HG02973 (cell line): Measurements from ENCODE around the gene SEPHS1.

ENCODE experiments used
- ATAC-seq: cut with Tn5 transposase; IDR thresholded peaks from one replicate; pipeline ENCODE4 v1.9.1; 2021; ENCODE audit warnings: moderate library complexity; ENCODE audit not compliant: unreplicated experiment

The SEPHS1 gene

GRCh38 chr10:13329565-13329964, 18.5 kb downstream of the SEPHS1 start:
- ATAC-seq = no peak

GRCh38 chr10:13328613-13329012, 19.5 kb downstream of the SEPHS1 start:
- ATAC-seq = no peak

GRCh38 chr10:13328126-13328525, 20.0 kb downstream of the SEPHS1 start:
- no peak for ATAC-seq

GRCh38 chr10:13327534-13327933, 20.6 kb downstream of the SEPHS1 start:
- no peak for ATAC-seq

- no peak for ATAC-seq
Measured at GRCh38 chr10:13322615-13323148, 25.4 kb downstream of the SEPHS1 start.

GRCh38 chr10:13321576-13321975, 26.5 kb downstream of the SEPHS1 start:
- ATAC-seq = no peak

GRCh38 chr10:13319166-13319565, 28.9 kb downstream of the SEPHS1 start:
- no peak for ATAC-seq

GRCh38 chr10:13317474-13317873, 30.6 kb downstream of the SEPHS1 start:
- no peak for ATAC-seq

- no peak for ATAC-seq
Measured at GRCh38 chr10:13316635-13317311, 31.3 kb downstream of the SEPHS1 start.

GRCh38 chr10:13315361-13315760, 32.7 kb downstream of the SEPHS1 start:
- no peak for ATAC-seq

GRCh38 chr10:13311177-13311575, 36.9 kb downstream of the SEPHS1 start:
- ATAC-seq = no peak

- ATAC-seq = no peak
Measured at GRCh38 chr10:13310518-13311176, 37.4 kb downstream of the SEPHS1 start.

- ATAC-seq = no peak
Measured at GRCh38 chr10:13309792-13310191, 38.3 kb downstream of the SEPHS1 start.

- no peak for ATAC-seq
Measured at GRCh38 chr10:13308096-13308495, 40.0 kb downstream of the SEPHS1 start.

- no peak for ATAC-seq
Measured at GRCh38 chr10:13306103-13306502, 42.0 kb downstream of the SEPHS1 start.

GRCh38 chr10:13302821-13303555, 45.1 kb downstream of the SEPHS1 start:
- ATAC-seq = no peak

- ATAC-seq = peak; percentile 61
Measured at GRCh38 chr10:13299437-13300287, 48.4 kb downstream of the SEPHS1 start, which contains the start of gene PHYH. TSS of gene PHYH (minus strand) at chr10:13300064. CDS start at chr10:13300042, 22 bp downstream.

- no peak for ATAC-seq
Measured at GRCh38 chr10:13298748-13299436, 49.2 kb downstream of the SEPHS1 start.

GRCh38 chr10:13296476-13296875, 51.6 kb downstream of the SEPHS1 start:
- no peak for ATAC-seq

- ATAC-seq = no peak
Measured at GRCh38 chr10:13294784-13295183, 53.3 kb downstream of the SEPHS1 start.
